ENCODE results near the gene IGFBP3. TPM values are rescaled to one million over a fixed set of nuclear protein-coding genes. Genes with fewer than 3 reads are reported as not detected.
A peak's percentile ranks its signal among the peaks of the same experiment; 100 is the strongest.

IGFBP3 gene
- total RNA-seq, 1 donor from 2014 or later: 87.0 TPM

DNA sequence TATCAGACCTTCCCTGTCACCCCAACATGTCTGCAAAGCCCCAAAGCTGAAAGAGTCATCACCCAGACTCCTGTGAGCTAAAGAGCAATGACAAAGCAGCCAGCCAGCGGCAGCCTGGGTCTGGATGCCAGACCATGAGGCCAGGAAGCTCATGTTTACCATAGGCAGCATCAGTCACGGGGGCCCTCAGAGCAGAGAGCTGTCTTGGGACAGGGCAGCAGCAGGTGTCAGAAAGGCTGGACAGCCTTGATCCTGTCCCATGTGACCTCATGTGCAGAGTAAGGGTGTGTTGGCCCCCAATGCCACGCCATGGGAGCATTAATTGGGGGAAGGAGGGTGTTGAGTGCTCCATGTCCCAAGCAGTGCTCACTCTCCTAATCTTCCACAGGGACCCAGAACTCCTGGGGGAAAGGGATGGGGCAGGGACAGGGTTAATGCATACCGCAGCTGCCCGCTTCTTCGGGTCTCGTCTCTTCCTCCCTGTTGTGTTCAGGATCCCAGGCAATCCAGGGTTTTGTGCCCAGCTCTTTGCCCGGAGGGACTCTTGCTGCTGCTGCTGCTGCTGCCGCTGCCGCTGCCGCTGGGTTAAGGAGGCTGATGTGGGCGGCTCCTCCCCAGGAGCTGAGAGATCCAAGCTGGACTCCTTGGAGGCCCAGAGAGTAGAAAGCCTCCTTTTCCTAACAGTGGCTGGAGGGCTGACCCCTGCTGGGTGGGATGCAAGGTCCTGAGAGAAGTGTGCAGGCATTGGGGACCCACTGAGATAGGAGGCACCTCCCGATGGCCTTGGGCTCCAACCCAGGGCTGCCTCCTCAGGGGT is 55.3 kb downstream of the IGFBP3 start:
- Histone ChIP-seq H3K27ac (no peak overlapping the region), H3K27me3 (no peaks in the 10 kb centered on the region), H3K4me3 (no peak overlapping the region), H3K36me3 (no peaks in the 10 kb centered on the region), H3K9me3 (no peaks in the 10 kb centered on the region), H3K4me1 (no peaks in the 10 kb centered on the region)
- TF ChIP-seq, protein P1, sequence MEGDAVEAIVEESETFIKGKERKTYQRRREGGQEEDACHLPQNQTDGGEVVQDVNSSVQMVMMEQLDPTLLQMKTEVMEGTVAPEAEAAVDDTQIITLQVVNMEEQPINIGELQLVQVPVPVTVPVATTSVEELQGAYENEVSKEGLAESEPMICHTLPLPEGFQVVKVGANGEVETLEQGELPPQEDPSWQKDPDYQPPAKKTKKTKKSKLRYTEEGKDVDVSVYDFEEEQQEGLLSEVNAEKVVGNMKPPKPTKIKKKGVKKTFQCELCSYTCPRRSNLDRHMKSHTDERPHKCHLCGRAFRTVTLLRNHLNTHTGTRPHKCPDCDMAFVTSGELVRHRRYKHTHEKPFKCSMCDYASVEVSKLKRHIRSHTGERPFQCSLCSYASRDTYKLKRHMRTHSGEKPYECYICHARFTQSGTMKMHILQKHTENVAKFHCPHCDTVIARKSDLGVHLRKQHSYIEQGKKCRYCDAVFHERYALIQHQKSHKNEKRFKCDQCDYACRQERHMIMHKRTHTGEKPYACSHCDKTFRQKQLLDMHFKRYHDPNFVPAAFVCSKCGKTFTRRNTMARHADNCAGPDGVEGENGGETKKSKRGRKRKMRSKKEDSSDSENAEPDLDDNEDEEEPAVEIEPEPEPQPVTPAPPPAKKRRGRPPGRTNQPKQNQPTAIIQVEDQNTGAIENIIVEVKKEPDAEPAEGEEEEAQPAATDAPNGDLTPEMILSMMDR (IDR thresholded peaks at IDR 0.05): no peak
- intact Hi-C loops (cut with DNase I): no loop called here
- ATAC-seq (peak; percentile 18), DNase-seq (peak; percentile 42)

DNA sequence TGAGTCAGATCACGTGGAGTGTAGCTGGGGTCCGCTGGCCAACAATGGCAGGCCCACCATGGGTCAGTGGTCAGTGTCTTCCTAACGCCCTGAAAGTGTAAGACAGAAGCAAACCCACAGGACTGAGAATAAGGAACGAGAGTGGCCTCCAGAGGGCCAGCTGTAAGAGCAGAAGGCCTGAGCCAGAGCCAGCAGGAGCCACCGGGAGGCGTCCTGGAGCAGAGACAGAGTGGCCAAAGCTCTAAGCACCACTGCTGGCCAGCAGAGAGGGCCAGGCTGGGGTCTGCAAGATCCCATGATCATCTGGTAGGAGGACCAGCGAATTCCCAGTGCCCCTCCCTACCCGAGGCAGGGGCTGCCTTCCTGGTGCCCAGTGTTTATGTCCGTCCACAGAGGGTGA is 57.4 kb downstream of the IGFBP3 start:
- no peaks in the 10 kb centered on the region for H3K27me3 ChIP-seq
- H3K27ac ChIP-seq: no peak overlapping the region
- no peaks in the 10 kb centered on the region for H3K4me1 ChIP-seq
- no peaks in the 10 kb centered on the region for H3K36me3 ChIP-seq
- no peak overlapping the region for H3K4me3 ChIP-seq
- no peak for ATAC-seq
- DNase-seq: no peak
- no peaks in the 10 kb centered on the region for H3K9me3 ChIP-seq
- intact Hi-C loops (cut with DNase I): no loop called here
- TF ChIP-seq, protein P1 (IDR thresholded peaks at IDR 0.05): no peak

Other genes with a start within 250 kb of the IGFBP3 start
- not detected for gene CCDC201, start 48.2 kb downstream of the IGFBP3 start, total RNA-seq
- gene IGFBP1, start 32.8 kb downstream of the IGFBP3 start, total RNA-seq: not detected